HUES6 (cell line): Measurements from ENCODE around the gene ARL9.

Experiments used
- H3K27ac ChIP-seq: 2 replicates; pipeline ENCODE4 v1.7.0; 2013; ENCODE audit warnings: low read depth, mild to moderate bottlenecking, low read length, inconsistent platforms
- H3K27me3 ChIP-seq: 2 replicates; pipeline ENCODE4 v1.6.1; 2013; ENCODE audit warnings: low read length; ENCODE audit not compliant: control insufficient read depth, insufficient read depth
- H3K36me3 ChIP-seq: 2 replicates; pipeline ENCODE4 v1.6.1; 2013; ENCODE audit warnings: low read length; ENCODE audit not compliant: control insufficient read depth, insufficient read depth
- H3K4me1 ChIP-seq: 2 replicates; pipeline ENCODE4 v1.6.1; 2013; ENCODE audit warnings: low read length; ENCODE audit not compliant: control insufficient read depth, insufficient read depth
- H3K4me3 ChIP-seq: 2 replicates; pipeline ENCODE4 v1.5.1; 2013; ENCODE audit warnings: low read depth, low read length
- H3K9ac ChIP-seq: one replicate; pipeline ENCODE4 v1.6.1; 2013; ENCODE audit warnings: mild to moderate bottlenecking, low read length
- H3K9me3 ChIP-seq: 2 replicates; pipeline ENCODE4 v1.6.1; 2013; ENCODE audit warnings: low read depth, low read length; ENCODE audit not compliant: control insufficient read depth, insufficient read depth

The ARL9 gene

DNA sequence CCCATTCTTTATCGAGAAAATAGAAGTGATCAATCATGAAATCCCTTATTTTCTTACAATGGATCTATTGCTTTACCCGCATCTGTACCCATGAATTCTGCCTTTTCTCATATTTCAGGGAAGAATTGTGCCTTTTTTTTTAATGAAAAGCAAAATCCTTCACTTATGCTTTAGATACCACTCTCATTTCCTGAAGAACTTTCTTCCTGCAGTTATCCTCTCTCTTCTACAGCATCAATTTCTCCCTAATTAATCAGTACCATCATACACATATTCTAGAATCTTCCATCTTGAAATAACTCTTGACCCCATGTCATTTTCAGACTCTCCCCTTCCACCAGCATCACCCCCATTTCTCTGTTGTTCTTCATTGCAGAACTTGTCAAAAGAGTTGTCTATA is 26.6 kb downstream of the ARL9 start:
- Histone ChIP-seq H3K4me1 (peaks cover 7% of the 10 kb centered on the region; the same call in 1 of the 2 replicates), H3K9me3 (no peaks in the 10 kb centered on the region), H3K4me3 (no peak overlapping the region), H3K27me3 (peaks cover 57% of the 10 kb centered on the region), H3K36me3 (no peaks in the 10 kb centered on the region), H3K9ac (no peak overlapping the region), H3K27ac (no peak overlapping the region)

DNA sequence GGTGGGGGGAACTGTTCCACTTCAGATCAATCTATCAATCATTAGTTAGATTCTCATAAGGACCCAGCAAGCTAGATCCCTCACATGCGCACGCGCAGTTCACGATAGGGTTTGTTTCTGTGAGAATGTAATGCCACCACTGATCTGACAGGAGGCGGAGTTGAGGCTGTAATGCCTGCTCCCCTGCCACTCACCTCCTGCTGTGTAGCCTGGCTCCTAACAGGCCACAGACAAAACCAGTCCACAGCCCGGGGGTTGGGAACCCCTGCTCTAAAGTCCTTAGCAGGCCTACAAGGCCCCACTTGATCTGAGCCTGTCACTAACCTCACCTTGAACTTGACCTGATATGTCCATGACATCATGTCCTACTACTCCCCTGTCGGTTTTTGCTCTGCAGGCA is 30.3 kb downstream of the ARL9 start:
- peaks cover 4% of the 10 kb centered on the region; the same call in 1 of the 2 replicates for H3K4me1 ChIP-seq
- no peaks in the 10 kb centered on the region for H3K9me3 ChIP-seq
- no peak overlapping the region for H3K27ac ChIP-seq
- peaks cover 36% of the 10 kb centered on the region for H3K27me3 ChIP-seq
- no peak overlapping the region for H3K4me3 ChIP-seq
- H3K9ac ChIP-seq = no peak overlapping the region
- H3K36me3 ChIP-seq = no peaks in the 10 kb centered on the region

DNA sequence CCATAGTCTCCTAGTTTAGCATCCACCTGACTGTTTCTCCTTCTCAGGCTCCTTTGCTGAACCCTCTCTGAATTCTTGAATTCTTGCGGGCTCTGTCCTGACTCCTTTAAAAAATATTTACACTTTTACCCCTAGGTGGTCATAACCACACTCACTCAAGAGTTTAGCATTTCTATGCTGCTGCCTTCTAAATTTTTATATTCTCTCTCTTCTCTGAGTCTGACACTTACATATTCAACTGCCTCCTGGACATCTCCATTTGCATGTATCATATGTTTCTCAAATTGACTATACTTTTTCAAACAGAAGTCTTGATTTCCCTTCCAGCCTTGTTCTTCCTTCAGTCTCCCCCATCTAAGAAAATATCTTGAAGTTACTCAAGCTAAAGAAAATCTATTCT is 31.6 kb downstream of the ARL9 start:
- H3K9me3 ChIP-seq = no peaks in the 10 kb centered on the region
- H3K36me3 ChIP-seq = no peaks in the 10 kb centered on the region
- H3K27me3 ChIP-seq = peaks cover 24% of the 10 kb centered on the region
- no peak overlapping the region for H3K4me3 ChIP-seq
- H3K4me1 ChIP-seq = no peaks in the 10 kb centered on the region
- no peak overlapping the region for H3K27ac ChIP-seq
- H3K9ac ChIP-seq = no peak overlapping the region

DNA sequence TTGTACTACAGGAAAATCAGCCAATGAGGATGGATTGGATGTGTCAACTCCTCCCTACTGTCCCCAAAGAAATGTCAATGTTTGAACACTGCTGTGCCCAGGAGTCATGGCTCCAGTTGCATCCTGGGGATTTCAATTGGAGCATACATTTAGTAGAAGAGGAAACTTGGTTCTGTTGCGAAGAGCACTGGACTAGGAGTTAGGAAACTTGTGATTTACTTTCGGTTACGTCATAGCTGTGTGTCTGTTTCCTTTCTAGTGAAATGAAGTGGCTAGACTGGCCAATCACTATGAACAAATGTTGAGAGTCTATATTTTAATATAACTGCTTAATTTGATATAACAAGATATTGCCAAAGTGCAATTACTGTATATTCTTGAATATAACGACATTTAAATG is 35.2 kb downstream of the ARL9 start:
- H3K27me3 ChIP-seq = peaks cover 8% of the 10 kb centered on the region
- no peak overlapping the region for H3K27ac ChIP-seq
- no peaks in the 10 kb centered on the region for H3K36me3 ChIP-seq
- H3K4me1 ChIP-seq = no peaks in the 10 kb centered on the region
- H3K4me3 ChIP-seq = no peak overlapping the region
- no peaks in the 10 kb centered on the region for H3K9me3 ChIP-seq
- no peak overlapping the region for H3K9ac ChIP-seq

DNA sequence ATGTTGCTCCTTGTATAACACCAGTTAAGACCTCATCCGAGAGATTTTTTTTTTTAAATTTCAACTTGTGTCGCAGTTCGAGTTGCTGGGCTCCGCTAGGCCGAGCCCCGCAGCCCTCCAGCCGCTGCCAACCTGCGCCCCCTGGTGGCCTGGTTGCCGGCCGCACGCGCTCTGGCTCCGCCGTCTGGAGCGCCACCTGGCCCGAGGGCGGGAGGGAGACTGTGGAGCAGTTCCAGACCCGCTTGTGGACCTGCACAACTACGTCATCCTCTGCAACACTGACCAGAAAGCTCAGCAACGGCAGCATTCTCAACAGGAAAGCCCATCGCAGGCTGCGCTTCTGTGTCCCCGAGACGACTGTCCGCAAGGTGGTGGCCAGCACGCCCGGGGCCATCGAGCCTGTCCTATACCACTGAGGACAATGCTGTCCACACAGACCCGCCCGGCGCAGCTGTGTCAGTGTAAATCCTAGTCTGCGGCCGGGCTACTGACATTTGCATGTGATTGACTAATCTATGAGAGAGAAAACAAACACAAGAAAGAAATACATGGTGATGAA is 39.1 kb downstream of the ARL9 start:
- H3K9ac ChIP-seq = peak overlapping the region; percentile 18
- H3K27ac ChIP-seq = no peak overlapping the region

DNA sequence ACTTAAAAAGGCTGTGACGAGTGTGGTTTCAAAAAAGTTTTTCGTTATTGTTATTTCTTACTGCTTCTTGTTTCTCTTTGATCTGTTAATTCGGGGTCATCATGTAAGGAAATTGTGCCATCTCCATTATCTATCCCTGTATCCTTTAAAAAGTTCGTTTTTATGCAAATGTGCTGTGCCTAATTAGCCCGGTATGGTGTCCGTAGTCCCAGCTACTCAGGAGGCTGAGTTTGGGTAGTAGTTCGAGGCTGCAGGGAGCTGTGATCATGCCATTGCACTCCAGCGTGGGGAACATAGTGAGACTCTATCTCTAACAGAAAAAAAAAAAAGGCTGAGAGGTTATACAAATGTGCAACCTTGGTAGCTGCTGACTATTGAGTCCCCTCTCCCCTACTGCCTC is 45.1 kb downstream of the ARL9 start:
- Histone ChIP-seq H3K4me3 (no peak overlapping the region), H3K27ac (no peak overlapping the region), H3K4me1 (0 out of 2 replicates have a peak, but pooled peaks cover 3% of the 10 kb centered on the region), H3K36me3 (no peaks in the 10 kb centered on the region), H3K9me3 (no peaks in the 10 kb centered on the region), H3K9ac (no peak overlapping the region), H3K27me3 (no peaks in the 10 kb centered on the region)

More for the DNA sequence above, 39.1 kb downstream of the ARL9 start:
- Histone ChIP-seq H3K36me3 (no peaks in the 10 kb centered on the region), H3K9me3 (no peaks in the 10 kb centered on the region), H3K4me1 (no peaks in the 10 kb centered on the region), H3K4me3 (peak overlapping the region; percentile 65), H3K27me3 (peaks cover 8% of the 10 kb centered on the region)

DNA sequence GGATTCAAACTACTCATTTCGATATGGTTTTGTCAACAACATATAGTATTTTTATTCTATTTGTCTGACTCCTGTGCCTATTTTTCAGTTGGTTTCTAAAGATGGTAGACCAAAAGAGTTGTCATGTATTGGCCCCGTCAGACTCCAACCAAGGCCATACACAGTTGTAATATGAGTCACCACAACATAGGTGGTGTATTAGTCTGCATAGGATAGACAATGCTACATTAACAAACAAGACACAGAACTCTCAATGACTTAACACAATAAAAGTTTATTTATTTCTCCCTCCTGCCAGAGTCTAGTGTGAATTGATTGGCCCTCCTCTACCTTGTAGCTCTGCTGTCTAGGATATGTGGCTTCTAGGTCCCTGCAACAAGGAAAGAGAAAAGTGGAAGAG is 45.9 kb downstream of the ARL9 start:
- H3K4me1 ChIP-seq = 0 out of 2 replicates have a peak, but pooled peaks cover 3% of the 10 kb centered on the region
- H3K9me3 ChIP-seq = no peaks in the 10 kb centered on the region
- H3K27me3 ChIP-seq = no peaks in the 10 kb centered on the region
- no peak overlapping the region for H3K27ac ChIP-seq
- H3K4me3 ChIP-seq = no peak overlapping the region
- H3K9ac ChIP-seq = no peak overlapping the region
- no peaks in the 10 kb centered on the region for H3K36me3 ChIP-seq

DNA sequence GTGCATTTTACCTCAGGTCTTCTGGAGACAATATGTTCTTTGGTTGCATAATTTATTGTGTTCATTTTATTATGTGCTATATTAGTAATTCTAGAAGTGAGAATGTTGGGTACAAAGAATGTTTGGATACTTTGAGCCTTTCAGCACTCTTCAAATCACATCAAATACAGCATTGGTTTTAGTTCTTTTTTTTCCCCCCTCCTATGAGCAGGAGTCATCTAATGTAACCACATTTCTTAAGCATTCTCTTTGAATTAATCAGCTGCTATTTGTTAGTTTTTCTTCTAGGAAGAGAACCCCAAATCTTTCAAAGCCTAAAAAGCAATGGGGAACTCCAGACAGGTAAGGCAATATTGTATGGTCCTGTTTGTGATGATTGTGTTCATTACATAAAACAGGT is 46.7 kb downstream of the ARL9 start:
- no peaks in the 10 kb centered on the region for H3K36me3 ChIP-seq
- 0 out of 2 replicates have a peak, but pooled peaks cover 3% of the 10 kb centered on the region for H3K4me1 ChIP-seq
- no peak overlapping the region for H3K27ac ChIP-seq
- no peak overlapping the region for H3K9ac ChIP-seq
- no peaks in the 10 kb centered on the region for H3K9me3 ChIP-seq
- H3K4me3 ChIP-seq = no peak overlapping the region
- no peaks in the 10 kb centered on the region for H3K27me3 ChIP-seq

DNA sequence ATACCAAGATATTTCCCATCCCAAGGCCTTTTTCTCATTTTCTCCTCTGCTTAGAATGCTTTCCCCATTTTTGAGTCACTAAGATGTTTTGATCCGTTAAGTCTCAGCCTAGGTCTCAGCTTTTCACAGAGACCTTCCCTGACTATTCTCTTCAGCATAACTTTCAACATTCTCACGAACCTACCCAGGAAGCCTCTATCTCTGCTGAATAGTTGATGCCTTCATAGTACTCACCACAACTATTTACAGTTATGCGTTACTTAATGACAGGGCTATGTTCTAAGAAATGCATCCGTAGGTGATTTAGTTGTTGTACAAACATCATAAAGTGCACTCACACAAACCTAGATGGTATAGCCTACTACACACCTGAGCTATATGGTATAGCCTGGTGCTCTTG is 64.5 kb downstream of the ARL9 start:
- no peaks in the 10 kb centered on the region for H3K4me1 ChIP-seq
- H3K9me3 ChIP-seq = no peaks in the 10 kb centered on the region
- H3K9ac ChIP-seq = no peak overlapping the region
- H3K27me3 ChIP-seq = no peaks in the 10 kb centered on the region
- no peak overlapping the region for H3K4me3 ChIP-seq
- H3K27ac ChIP-seq = no peak overlapping the region
- H3K36me3 ChIP-seq = no peaks in the 10 kb centered on the region
